ENCODE results near the gene FLT1. TPM values are rescaled to one million over a fixed set of nuclear protein-coding genes. Genes with fewer than 3 reads are reported as not detected.

FLT1 gene
- total RNA-seq, 2 experiments from 2014 or later, result 1.6 to 2.5 TPM

GRCh38 chr13:28503182-28503967 lies 8.4 kb upstream of the FLT1 start:
- no peaks in the 10 kb centered on the region for H3K79me2 ChIP-seq (ENCODE audit: insufficient read depth, low read depth, low read length)
- H3K9me3 ChIP-seq (ENCODE audit: low read length), result no peaks in the 10 kb centered on the region
- no peak overlapping the region for H3K4me2 ChIP-seq (ENCODE audit: low read length)
- H3K4me3 ChIP-seq (ENCODE audit: low read depth, low read length, poor library complexity, severe bottlenecking), result no peak overlapping the region
- no peaks in the 10 kb centered on the region for H3K4me1 ChIP-seq (ENCODE audit: insufficient read depth, low read length, poor library complexity, severe bottlenecking)
- H3K27ac ChIP-seq (ENCODE audit: low read depth, low read length, poor library complexity, severe bottlenecking), result no peak overlapping the region
- H4K20me1 ChIP-seq (ENCODE audit: insufficient read depth, low read length), result no peaks in the 10 kb centered on the region
- no peak overlapping the region for H2AFZ ChIP-seq (ENCODE audit: low read length)
- no peak for DNase-seq (ENCODE audit: low spot score)
- no peaks in the 10 kb centered on the region for H3K36me3 ChIP-seq (ENCODE audit: insufficient read depth, low read length)
- ChIA-PET CTCF (ENCODE audit: unreplicated experiment) (no interaction called here), POLR2A (interaction anchor here (0.5 kb wide), 1 partner anchor 69 kb away, joined by 3 read pairs; no protein-coding TSS in a partner anchor)
- BruUV-seq (replicated peaks), result no TSS peak
- TF ChIP-seq EZH2phosphoT487 (IDR thresholded peaks at IDR 0.05; ENCODE audit: borderline replicate concordance, low read depth, low read length), result no peak
- TF ChIP-seq CTCF (conservative IDR thresholded peaks at IDR 0.05; ENCODE audit: low read length), result no peak
- intact Hi-C loops (cut with micrococcal nuclease; ENCODE audit: unreplicated experiment), result no loop called here
- no peaks in the 10 kb centered on the region for H3K9me2 ChIP-seq (ENCODE audit: insufficient read depth, low read length)

- Histone ChIP-seq H3K4me3 (ENCODE audit: low read depth, low read length, poor library complexity, severe bottlenecking) (no peak overlapping the region), H4K20me1 (ENCODE audit: insufficient read depth, low read length) (no peaks in the 10 kb centered on the region), H3K4me1 (ENCODE audit: insufficient read depth, low read length, poor library complexity, severe bottlenecking) (no peaks in the 10 kb centered on the region), H3K36me3 (ENCODE audit: insufficient read depth, low read length) (no peaks in the 10 kb centered on the region), H3K4me2 (ENCODE audit: low read length) (no peak overlapping the region), H3K9me3 (ENCODE audit: low read length) (no peaks in the 10 kb centered on the region), H2AFZ (ENCODE audit: low read length) (no peak overlapping the region), H3K79me2 (ENCODE audit: insufficient read depth, low read depth, low read length) (no peaks in the 10 kb centered on the region), H3K27ac (ENCODE audit: low read depth, low read length, poor library complexity, severe bottlenecking) (no peak overlapping the region), H3K9me2 (ENCODE audit: insufficient read depth, low read length) (no peaks in the 10 kb centered on the region)
- intact Hi-C loops (cut with micrococcal nuclease; ENCODE audit: unreplicated experiment), result no loop called here
- POLR2A ChIA-PET, result interaction anchor here (1.1 kb wide), 1 partner anchor 117 kb away, joined by 3 read pairs; no protein-coding TSS in a partner anchor
- TF ChIP-seq CTCF (conservative IDR thresholded peaks at IDR 0.05; ENCODE audit: low read length), result no peak
- no peak for TF ChIP-seq EZH2phosphoT487 (IDR thresholded peaks at IDR 0.05; ENCODE audit: borderline replicate concordance, low read depth, low read length)
- no TSS peak for BruUV-seq (replicated peaks)
- CTCF ChIA-PET (ENCODE audit: unreplicated experiment), result no interaction called here
- no peak for DNase-seq (ENCODE audit: low spot score)
These were observed 6.6 kb upstream of the FLT1 start for GRCh38 chr13:28501547-28501946.

- no peaks in the 10 kb centered on the region for H3K9me2 ChIP-seq (ENCODE audit: insufficient read depth, low read length)
- H3K4me2 ChIP-seq (ENCODE audit: low read length), result no peak overlapping the region
- H4K20me1 ChIP-seq (ENCODE audit: insufficient read depth, low read length), result no peaks in the 10 kb centered on the region
- H2AFZ ChIP-seq (ENCODE audit: low read length), result no peak overlapping the region
- H3K4me1 ChIP-seq (ENCODE audit: insufficient read depth, low read length, poor library complexity, severe bottlenecking), result no peaks in the 10 kb centered on the region
- ChIA-PET POLR2A (interaction anchor here (0.6 kb wide), 1 partner anchor 174 kb away, joined by 3 read pairs; no protein-coding TSS in a partner anchor), CTCF (ENCODE audit: unreplicated experiment) (no interaction called here)
- BruUV-seq (replicated peaks), result no TSS peak
- intact Hi-C loops (cut with micrococcal nuclease; ENCODE audit: unreplicated experiment), result no loop called here
- no peak overlapping the region for H3K27ac ChIP-seq (ENCODE audit: low read depth, low read length, poor library complexity, severe bottlenecking)
- no peaks in the 10 kb centered on the region for H3K36me3 ChIP-seq (ENCODE audit: insufficient read depth, low read length)
- no peaks in the 10 kb centered on the region for H3K79me2 ChIP-seq (ENCODE audit: insufficient read depth, low read depth, low read length)
- no peaks in the 10 kb centered on the region for H3K9me3 ChIP-seq (ENCODE audit: low read length)
- no peak for DNase-seq (ENCODE audit: low spot score)
- H3K4me3 ChIP-seq (ENCODE audit: low read depth, low read length, poor library complexity, severe bottlenecking), result no peak overlapping the region
- TF ChIP-seq EZH2phosphoT487 (IDR thresholded peaks at IDR 0.05; ENCODE audit: borderline replicate concordance, low read depth, low read length) (no peak), CTCF (conservative IDR thresholded peaks at IDR 0.05; ENCODE audit: low read length) (no peak)
These were observed 4.7 kb upstream of the FLT1 start for GRCh38 chr13:28499609-28500008.

All from OCI-LY7 (cell line).